Measurements from ENCODE around the gene ATP6AP2. TPM values are rescaled to one million over a fixed set of nuclear protein-coding genes. Genes with fewer than 3 reads are reported as not detected.

The ATP6AP2 gene
- total and polyA plus RNA-seq, 2 of the 8 experiments (the other 6 are each of a cell fraction or from before 2014, with no cell fraction given), result 66.0 to 86.2 TPM

DNA sequence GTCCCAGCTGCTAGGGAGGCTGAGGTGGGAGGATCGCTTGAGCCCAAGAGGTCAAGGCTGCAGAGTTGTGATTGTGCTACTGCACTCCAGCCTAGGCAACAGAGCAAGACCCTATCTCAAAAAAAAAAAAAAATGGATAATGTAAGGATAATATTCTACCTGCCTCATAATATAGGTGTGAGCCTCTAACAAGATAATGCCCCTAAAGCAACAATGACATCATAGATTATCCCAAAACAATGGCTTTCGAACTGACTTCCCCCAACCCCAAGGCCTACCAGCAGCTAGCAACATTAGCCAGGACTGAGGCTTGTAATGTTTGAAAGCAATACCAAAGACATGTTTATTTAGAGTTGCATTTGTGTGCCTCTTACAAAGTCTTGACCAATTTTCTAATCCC is 33.9 kb upstream of the ATP6AP2 start:
- Histone ChIP-seq H2BK20ac (ENCODE audit: low read length) (no peak overlapping the region), H2BK15ac (ENCODE audit: low read length) (no peak overlapping the region), H3K23ac (ENCODE audit: insufficient read length) (no peak overlapping the region), H3K9me3 (ENCODE audit: insufficient read depth in 2 of 2, low read depth in 1 of 2, low read length in 1 of 2) (no peaks in the 10 kb centered on the region), H3K4me3 (ENCODE audit: extremely low read depth in 1 of 4, insufficient read depth in 2 of 4, low read depth in 3 of 4, low read length in 4 of 4) (no peak overlapping the region), H2AFZ (ENCODE audit: low read length) (no peak overlapping the region), H3K4ac (replicated peaks; ENCODE audit: insufficient read length, low read depth, low read length) (no peak overlapping the region), H2AK5ac (ENCODE audit: low read depth, low read length) (no peak overlapping the region), H3K4me2 (ENCODE audit: insufficient read depth in 1 of 2, low read depth in 2 of 2, low read length in 2 of 2) (no peak overlapping the region), H4K91ac (replicated peaks; ENCODE audit: insufficient read length, low read length) (no peak overlapping the region), H3K14ac (ENCODE audit: insufficient read length) (no peak overlapping the region), H3K18ac (ENCODE audit: extremely low read depth, low read length) (no peak overlapping the region), H2BK120ac (replicated peaks; ENCODE audit: low read depth, low read length) (no peak overlapping the region), H4K5ac (ENCODE audit: insufficient read length, low read depth, low read length) (no peak overlapping the region), H3K56ac (replicated peaks; ENCODE audit: insufficient read length, low read depth, low read length) (no peak overlapping the region), H3K27me3 (replicated peaks in 1 of 4; ENCODE audit: control insufficient read depth in 3 of 4, extremely low read depth in 1 of 4, insufficient read depth in 3 of 4, low read length in 3 of 4) (no peaks in the 10 kb centered on the region), H3K4me1 (replicated peaks in 1 of 4; ENCODE audit: control insufficient read depth in 3 of 4, insufficient read depth in 4 of 4, low read length in 3 of 4) (peaks cover 0 to 2% (median 0%) of the 10 kb centered on the region in 4 experiments; a peak in 1 of 7 replicates), H3K79me1 (ENCODE audit: low read depth, low read length) (no peaks in the 10 kb centered on the region), H2BK12ac (ENCODE audit: low read depth, low read length) (no peak overlapping the region), H3K27ac (ENCODE audit: low read depth, low read length) (no peak overlapping the region), H3K79me2 (ENCODE audit: control insufficient read depth in 1 of 2, insufficient read depth in 2 of 2, low read length in 2 of 2) (no peaks in the 10 kb centered on the region), H2BK5ac (ENCODE audit: low read depth, low read length) (no peak overlapping the region), H3K23me2 (ENCODE audit: low read depth, low read length) (no peaks in the 10 kb centered on the region), H4K8ac (ENCODE audit: extremely low read depth, insufficient read depth, low read length) (no peak overlapping the region), H3K36me3 (ENCODE audit: control insufficient read depth in 2 of 4, insufficient read depth in 4 of 4, low read length in 3 of 4) (no peaks in the 10 kb centered on the region), H4K20me1 (replicated peaks in 1 of 2; ENCODE audit: control insufficient read depth in 1 of 2, insufficient read depth in 2 of 2, low read length in 2 of 2) (no peaks in the 10 kb centered on the region), H3K9ac (replicated peaks in 1 of 4; ENCODE audit: extremely low read depth in 1 of 4, low read depth in 3 of 4, low read length in 3 of 4) (no peak overlapping the region)
- ChIA-PET CTCF (ENCODE audit: partially characterized antibody) (interaction anchor here (0.7 kb wide), 1 partner anchor 71 kb away, joined by 5 read pairs; no protein-coding TSS in a partner anchor), POLR2A (ENCODE audit: partially characterized antibody) (no interaction called here)
- 88% methylated on average over 1 of the region's 2 CpGs; no CpG with 5 or more reads in 1 of the 2 experiments for WGBS, 2 experiments (ENCODE audit: extremely low coverage in 1 of 2, insufficient coverage in 1 of 2, insufficient read length in 1 of 2, insufficient replicate concordance in 2 of 2, low coverage in 1 of 2, low lambda C conversion rate in 2 of 2, missing lambda C conversion rate in 1 of 2)
- FAIRE-seq (no peak), DNase-seq (ENCODE audit: low read depth in 1 of 2, low spot score in 2 of 2) (no peak)
- TF ChIP-seq SP4 (IDR thresholded peaks at IDR 0.05; ENCODE audit: low read length) (no peak), SAP30 (IDR thresholded peaks at IDR 0.05; ENCODE audit: insufficient read depth, insufficient replicate concordance, low read length) (no peak), CBX8 (IDR thresholded peaks at IDR 0.05; ENCODE audit: borderline replicate concordance, low read depth, low read length) (no peak), YY1 (IDR thresholded peaks at IDR 0.05; ENCODE audit: low read depth, low read length) (no peak), JUND (IDR thresholded peaks at IDR 0.05; ENCODE audit: low read length) (no peak)
- TF ChIP-seq, protein P1, sequence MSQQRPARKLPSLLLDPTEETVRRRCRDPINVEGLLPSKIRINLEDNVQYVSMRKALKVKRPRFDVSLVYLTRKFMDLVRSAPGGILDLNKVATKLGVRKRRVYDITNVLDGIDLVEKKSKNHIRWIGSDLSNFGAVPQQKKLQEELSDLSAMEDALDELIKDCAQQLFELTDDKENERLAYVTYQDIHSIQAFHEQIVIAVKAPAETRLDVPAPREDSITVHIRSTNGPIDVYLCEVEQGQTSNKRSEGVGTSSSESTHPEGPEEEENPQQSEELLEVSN (IDR thresholded peaks at IDR 0.05), result no peak
